ENCODE measurements around the gene NEK10.

- TF ChIP-seq POLR2A (IDR thresholded peaks at IDR 0.05; ENCODE audit: low read length) (no peak), GATA1 (IDR thresholded peaks at IDR 0.05; ENCODE audit: low read depth, low read length) (no peak)
Measured at GRCh38 chr3:27208961-27209616, 160.1 kb downstream of the NEK10 start.

All from erythroblast (primary cell).